Measurements from ENCODE around the gene RGMB.
"Not testable (repeated sequence)": the region's sequence is repeated elsewhere in the genome, so short reads cannot be mapped to it uniquely, and the experiment has no call there.

Gene RGMB, protein sequence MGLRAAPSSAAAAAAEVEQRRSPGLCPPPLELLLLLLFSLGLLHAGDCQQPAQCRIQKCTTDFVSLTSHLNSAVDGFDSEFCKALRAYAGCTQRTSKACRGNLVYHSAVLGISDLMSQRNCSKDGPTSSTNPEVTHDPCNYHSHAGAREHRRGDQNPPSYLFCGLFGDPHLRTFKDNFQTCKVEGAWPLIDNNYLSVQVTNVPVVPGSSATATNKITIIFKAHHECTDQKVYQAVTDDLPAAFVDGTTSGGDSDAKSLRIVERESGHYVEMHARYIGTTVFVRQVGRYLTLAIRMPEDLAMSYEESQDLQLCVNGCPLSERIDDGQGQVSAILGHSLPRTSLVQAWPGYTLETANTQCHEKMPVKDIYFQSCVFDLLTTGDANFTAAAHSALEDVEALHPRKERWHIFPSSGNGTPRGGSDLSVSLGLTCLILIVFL

DNA sequence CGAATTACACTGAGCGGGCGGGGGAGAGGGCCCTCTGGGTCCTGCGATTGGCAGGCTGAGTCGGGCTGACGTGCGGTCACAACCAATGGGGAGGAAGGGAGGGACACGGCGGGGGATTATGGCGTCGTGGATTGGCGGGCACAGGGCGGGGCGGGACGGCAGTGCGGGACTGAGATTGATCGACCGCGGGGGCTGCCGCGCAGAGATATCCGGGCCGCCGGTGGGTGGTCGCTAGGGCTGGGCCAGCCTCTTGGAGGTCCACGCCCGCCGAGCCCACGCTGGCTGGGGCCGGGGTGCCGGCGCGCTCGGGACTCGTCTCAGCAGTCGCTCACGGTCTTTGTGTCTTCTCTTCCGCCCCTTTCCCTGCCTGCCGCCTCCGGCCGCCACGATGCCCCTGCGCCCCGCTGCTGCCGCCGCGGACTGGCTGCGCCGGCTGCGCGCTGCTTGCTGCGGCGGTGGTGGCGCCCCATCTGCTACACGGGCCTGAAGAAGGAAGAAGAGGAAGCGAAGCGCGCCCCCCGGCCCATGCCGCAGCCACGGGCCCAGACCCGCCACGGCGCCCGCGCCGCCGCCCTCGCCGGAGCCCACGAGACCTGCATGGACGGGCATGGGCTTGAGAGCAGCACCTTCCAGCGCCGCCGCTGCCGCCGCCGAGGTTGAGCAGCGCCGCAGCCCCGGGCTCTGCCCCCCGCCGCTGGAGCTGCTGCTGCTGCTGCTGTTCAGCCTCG, at the start of gene RGMB:
Gene RGMB, plus strand, starts transcription at position 200 of the 728 bp plus-strand sequence. Its CDS starts 408 bp downstream, at position 608.
- DNase-seq (ENCODE audit: low read depth), result no peak

DNA sequence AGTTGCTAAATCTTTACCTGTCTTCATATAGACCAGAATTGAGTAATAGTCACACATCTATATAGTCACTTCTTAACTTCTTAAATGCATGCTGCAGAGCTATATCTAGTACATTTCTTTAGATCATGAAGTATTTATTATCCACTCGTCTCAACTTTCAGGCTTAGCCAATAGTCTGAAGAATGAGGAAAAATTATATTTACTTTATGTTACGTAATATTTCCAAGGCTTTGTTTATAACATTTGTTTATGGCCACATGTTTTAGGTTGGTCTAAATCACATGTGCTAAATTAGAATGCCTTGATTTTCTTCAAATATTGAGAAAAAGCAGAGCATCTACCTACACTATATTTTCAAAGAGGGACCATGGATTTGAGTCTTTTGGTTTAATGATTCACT, 47.2 kb upstream of the RGMB start:
- no peak for DNase-seq (ENCODE audit: low read depth)

DNA sequence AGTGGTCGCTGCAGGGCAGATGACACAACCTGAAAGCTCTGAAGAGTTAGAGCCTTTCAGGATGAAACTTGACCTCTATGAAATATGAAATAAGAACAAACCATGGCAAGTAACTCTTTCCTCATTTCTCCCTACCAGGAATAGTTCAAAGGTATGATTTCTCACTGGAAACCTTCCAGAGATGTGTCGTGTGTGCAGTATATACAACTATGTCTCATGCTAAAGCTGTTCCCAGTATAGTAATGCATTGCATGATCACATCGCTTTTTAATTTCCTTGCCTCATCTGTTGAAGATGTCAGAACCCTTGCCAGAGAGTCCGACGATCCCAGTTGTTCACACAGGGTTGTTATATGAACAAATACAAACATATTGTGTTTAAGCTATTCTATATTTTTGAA, 45.8 kb upstream of the RGMB start:
- no peak for DNase-seq (ENCODE audit: low read depth)

DNA sequence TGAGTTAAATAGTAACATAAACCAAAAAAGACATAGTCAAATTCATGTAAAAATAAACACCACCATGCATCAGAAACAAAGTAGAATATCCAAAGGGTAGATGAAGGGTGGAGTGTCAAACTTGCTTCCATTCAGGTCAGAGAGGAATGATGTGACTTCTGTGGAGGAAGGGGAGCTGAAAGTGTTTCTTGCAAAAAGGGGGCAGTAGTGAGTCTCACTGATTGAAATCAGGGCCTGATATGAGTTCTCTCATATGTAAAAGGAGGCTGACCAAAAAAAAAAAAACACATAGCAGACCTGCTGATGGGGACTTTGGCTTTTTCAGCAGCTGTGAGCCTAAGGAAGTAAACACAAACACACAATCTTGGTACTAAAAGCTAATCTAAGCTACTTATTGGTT, 38.8 kb upstream of the RGMB start:
- no peak for DNase-seq (ENCODE audit: low read depth)

DNA sequence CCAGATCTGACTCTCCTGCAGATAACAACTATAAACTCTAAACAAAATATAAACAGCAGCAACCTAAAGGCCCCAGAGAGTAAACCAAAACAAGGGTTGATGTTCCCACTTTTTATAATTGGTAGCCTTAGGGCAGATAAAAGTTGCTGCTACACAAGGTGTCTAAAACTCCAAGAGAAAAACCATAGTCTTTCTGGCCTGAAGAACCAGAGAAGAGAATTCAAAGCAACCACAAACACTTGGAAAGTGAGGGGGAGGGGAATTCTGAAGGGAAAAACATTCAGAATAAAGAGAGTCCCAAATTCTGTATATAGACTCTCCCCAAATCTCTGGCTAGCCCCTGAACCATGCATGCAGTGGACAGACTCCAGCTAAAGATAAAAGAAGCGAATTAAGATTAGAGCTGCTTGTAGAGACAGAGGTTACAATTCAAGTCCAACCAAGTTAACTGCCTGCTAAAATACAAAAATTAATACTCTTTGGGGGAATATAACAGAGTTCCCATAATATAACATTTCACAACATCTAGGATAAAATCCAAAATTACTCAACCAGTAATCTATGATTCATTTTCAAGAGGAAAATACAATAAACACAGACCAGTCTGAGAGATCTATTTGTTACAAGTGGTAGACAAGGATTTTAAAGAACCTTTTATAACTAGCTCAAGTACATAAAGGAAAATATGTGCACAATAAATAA, 37.5 kb upstream of the RGMB start:
- peak; percentile 43 for DNase-seq (ENCODE audit: low read depth)

DNA sequence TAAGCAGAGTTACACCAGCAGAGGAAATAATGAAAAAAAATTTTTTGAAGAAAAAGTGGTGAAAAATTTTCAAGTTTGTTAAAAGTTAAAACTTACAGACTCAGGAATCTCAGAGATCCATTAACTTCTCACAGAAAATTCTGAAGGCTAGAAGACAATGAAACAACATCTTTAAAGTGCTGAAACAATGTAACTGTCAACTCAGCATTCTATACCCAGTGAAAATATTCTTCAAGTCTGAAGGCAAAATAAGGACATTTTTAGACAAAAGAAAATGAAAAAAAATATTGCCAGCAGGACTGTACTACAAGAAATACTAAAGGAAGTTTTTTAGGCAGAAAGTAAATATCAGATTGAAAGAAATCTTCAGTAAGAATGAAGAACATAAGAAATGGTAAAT, 36.7 kb upstream of the RGMB start:
- no peak for DNase-seq (ENCODE audit: low read depth)

DNA sequence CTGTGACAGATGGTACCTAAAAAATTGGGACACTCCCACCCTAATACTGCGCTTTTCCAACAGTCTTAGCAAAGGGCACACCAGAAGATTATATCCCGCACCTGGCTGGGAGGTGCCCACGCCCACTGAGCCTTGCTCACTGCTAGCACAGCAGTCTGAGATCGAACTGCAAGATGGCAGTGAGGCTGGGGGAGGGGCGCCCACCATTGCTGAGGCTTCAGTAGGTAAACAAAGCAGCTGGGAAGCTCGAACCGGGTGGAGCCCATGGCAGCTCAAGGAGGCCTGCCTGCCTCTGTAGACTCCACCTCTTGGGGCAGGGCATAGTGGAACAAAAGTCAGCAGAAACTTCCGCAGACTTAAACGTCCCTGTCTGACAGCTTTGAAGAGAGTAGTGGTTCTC, 36.0 kb upstream of the RGMB start:
- DNase-seq (ENCODE audit: low read depth), result not testable (repeated sequence)

DNA sequence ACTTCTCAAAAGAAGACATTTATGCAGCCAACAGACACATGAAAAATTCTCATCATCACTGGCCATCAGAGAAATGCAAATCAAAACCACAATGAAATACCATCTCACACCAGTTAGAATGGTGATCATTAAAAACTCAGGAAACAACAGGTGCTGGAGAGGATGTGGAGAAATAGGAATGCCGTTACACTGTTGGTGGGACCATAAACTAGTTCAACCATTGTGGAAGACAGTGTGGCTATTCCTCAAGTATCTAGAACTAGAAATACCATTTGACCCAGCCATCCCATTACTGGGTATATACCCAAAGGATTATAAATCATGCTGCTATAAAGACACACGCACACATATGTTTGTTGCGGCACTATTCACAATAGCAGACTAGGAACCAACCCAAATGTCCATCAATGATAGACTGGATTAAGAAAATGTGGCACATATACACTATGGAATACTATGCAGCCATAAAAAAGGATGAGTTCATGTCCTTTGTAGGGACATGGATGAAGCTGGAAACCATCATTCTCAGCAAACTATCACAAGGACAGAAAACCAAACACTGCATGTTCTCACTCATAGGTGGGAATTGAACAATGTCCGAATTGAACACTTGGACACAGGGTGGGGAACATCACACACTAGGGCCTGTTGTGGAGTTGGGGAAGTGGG, 34.8 kb upstream of the RGMB start:
- not testable (repeated sequence) for DNase-seq (ENCODE audit: low read depth)

DNA sequence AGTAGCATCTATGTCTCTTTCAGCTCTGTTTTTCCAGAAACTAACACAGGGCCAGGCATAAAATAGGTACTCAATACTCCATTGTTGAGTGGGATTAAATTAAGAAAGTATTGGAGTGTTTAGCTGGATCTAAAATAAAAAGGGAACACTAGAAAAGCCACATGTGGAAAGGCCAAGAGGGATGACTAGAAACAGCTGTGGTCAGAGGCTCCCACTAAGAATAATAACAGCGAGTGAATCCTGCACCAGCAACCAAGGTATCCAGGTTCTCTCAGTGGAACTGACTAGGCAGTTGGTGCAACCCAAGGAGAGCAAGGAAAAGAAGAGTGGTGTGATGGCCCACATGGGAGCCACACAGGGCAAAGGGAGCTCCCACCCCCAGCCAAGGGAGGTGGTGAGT, 31.5 kb upstream of the RGMB start:
- DNase-seq (ENCODE audit: low read depth), result no peak

DNA sequence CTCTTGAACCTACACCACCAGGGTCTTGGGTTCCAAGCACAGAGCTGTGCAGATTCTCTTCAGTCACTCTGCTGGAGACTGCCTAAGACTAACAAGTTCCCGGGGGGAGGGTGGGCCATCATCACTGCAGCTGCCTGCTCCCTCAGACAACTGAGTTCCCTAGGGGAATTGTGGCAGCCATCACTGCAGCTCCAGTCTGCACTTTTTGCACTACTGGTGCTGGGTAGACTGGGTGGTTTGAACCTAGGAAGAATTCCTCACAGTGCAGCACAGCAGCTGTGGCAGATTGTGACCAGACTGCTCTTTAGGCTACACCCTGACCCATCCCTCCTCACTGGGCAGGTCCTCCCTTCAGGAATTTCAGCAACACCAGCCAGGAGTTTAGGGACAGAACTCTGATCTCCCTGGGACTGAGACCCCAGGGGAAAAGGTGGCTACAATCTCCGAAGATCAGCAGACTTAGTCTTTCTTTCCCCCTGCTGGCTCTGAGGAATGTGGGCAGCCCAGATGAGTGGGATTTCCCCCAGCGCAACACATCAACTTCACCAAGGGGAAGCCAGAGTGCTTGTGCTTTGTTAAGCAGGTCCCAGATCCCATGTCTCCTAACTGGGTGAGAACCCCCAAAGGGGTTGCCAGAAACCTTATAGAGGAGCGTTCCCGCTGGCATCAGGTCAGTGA, 30.9 kb upstream of the RGMB start:
- DNase-seq (ENCODE audit: low read depth), result no peak

DNA sequence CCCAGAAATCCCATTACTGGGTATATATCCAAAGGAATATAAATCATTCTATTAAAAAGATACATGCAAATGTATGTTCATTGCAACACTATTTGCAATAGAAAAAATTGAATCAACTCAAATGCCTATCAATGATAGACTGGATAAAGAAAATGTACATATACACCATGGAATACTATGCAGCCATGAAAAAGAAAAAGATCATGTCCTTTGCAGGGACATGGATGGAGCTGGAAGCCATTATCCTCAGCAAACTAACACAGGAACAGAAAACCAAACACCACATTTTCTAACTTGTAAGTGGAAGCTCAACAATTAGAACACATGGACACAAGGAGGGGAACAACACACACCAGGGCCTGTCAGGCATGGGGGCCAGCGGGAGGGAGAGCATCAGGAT, 25.2 kb upstream of the RGMB start:
- not testable (repeated sequence) for DNase-seq (ENCODE audit: low read depth)

DNA sequence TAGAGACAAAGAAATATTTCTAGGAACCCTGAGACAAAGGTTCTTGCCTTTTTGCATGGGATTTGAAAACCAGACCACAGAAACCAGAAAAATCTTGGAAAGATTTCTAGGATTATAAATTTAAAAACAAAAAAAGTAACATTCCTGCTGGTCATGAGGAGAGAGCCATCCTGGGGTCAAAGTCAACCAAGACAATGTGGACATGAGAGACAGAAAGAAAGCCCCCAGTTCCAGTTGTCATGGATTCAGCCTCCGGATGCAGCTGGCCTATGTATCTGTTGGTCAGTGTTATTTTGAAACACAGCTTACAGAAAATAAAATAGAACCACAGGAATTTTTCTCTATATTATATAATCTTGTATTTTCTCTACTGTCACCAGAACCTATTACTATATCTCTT, 24.4 kb upstream of the RGMB start:
- DNase-seq (ENCODE audit: low read depth), result no peak

DNA sequence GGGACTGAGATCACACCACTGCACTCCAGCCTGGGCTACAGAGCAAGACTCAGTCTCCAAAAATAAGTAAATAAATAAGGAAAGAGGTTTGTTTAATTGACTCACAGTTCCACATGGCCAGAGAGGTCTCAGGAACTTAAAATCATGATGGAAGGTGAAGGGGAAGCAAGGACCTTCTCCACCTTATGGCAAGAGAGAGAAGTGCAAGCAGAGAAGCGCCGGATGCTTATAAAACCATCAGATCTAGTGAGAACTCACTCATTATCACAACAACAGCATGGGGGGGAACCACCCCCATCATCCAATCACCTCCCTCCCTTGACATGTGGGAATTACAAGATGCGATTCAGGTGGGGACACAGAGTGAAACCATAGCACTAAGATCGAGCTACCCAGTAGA, 22.8 kb upstream of the RGMB start:
- DNase-seq (ENCODE audit: low read depth), result peak; percentile 48

DNA sequence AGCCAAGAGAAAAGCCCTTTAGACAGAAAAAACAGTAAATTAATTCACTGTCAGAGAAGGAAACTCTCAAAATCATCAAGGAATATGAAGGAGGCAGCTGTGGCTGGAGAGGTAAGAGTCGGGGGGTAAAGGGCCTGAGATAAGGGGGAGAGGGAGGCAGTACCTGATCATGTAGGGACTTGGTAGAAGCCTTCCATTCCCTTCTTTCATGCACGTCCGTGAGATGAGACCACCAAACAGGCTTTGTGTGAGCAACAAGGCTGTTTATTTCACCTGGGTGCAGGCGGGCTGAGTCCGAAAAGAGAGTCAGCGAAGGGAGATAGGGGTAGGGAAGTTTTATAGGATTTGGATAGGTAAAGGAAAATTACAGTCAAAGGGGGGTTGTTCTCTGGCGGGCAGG, 21.1 kb upstream of the RGMB start:
- DNase-seq (ENCODE audit: low read depth), result not testable (repeated sequence)

DNA sequence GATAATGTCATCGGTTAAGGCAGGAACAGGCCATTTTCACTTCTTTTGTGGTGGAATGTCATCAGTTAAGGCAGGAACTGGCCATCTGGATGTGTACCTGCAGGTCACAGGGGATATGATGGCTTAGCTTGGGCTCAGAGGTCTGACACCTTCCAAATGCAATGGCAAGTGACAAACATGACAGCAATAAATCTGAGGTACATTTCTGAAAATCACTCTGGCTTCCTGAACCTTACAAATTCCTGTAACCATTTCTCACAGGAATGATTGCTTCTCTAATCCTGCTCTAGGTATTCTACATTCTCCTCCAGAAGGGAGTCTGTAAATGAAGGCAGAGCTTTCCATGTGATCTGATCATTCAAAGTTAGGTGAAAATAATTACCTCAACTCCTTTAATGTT, 20.7 kb upstream of the RGMB start:
- DNase-seq (ENCODE audit: low read depth), result not testable (repeated sequence)

DNA sequence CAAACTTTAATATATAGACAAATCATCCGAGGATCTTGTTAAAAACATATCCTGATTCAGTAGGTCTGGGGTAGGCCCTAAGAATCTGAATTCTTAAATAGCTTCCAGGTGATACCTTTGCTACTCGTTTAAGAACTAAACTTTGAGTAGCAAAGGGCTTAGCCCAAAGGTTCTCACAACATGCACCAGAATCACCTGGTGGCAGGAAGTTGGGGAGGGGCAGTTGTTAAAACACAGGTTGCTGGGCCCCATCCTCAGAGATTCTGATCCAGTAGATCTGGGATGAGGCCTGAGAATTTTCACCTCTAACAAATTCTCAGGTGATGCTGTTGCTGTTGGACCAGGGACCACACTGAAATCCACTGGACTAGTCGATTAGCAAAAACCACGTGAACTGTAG, 20.0 kb upstream of the RGMB start:
- DNase-seq (ENCODE audit: low read depth), result no peak

DNA sequence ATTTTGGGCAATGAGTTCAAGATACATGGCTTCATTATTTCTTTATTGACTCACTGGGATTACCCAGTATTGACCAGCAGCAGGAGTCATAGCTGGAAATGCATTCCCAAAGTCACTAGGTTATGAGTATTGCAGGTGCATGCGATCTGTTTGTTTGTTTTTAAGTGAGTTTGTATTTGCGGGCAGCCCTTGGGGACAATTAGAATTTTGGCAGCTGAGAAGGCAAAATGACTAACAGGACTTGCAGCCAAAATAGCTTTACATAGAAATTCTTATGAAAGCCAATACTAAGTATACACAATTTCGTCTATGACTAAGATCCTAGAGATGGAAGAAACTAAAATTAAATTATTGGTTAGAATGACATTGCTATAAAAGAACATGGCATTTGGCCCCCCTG, 18.1 kb upstream of the RGMB start:
- peak; percentile 89 for DNase-seq (ENCODE audit: low read depth)

DNA sequence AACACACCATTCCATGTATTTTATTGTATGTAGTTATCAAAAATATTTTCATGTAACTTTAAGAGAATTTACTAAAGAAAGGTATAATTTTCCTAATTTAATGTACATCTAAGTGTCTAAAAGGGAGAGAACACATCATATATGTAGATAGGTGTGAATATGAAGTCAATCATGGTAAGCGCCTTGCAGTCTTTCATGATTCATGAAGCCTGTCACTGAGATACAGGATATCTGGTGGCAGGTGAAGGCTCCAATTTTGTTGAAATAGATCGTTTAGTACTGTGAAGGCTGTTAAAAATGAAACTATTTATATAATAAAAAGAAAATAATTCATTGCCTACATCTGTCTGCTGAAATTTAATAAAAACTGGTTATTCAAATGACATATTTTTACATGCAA, 15.5 kb upstream of the RGMB start:
- DNase-seq (ENCODE audit: low read depth), result no peak

DNA sequence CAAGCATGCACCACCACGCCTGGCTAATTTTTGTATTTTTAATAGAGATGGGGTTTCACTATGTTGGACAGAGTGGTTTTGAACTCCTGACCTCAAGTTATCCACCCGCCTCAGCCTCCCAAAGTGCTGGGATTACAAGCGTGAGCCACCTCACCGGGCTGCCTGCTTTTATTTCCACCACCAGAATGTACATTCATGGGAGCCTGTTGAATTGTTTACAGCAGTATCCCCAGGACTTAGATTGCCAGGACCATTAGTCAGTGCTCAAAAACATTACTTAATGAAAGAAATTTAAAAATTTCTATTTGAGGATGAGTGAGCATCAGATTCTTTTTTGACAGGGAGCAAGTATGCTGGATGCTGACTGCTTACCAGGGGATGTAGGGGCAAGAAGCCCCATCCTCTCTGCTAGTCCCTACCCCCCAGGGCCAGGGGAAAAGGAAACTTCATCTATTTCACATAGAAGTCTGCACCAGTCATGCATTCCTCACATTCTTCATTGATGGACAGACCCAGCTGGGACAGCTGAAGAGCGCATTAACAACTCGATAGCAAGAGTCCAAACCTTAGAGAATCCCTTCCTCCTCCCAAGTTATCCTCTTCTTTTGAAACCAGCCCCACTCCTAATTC, 10.3 kb upstream of the RGMB start:
- peak; percentile 98 for DNase-seq (ENCODE audit: low read depth)

DNA sequence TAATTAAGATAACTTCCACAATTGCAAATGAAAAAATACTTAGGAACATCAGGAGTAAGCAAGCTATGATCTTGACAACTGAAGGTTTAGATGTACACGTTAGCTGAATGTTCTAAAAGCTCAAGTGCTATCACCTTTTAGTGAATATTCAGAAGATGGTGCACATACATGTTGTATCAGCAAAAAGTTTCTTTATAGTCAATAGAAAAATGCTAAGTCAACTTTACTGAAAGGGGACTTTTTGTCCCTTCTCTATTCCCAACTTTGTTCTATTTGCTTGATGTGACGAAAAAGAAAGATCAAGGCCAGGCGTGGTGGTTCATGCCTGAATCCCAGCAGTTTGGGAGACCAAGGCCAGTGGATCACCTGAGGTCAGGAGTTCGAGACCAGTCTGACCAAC, 7.6 kb upstream of the RGMB start:
- DNase-seq (ENCODE audit: low read depth), result no peak

DNA sequence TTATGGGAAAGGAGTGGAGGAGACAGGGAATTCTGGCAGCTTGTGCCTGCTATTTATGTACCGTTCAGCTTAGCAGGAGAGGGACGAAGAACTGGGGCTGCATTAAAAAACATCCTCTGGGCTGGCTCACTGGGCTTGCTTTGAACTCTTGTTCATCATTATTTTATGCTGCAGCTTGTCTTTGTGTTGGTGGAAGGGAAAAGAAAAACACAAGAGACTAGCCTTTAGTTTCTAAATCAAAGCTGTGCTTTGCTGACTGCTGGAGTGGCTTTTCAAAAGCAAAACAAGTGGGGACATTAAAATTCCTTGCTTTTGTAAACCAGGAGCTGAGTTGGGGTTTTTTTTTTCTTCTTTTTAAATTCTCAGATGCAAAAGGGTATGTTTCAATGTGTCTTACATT, 5.9 kb upstream of the RGMB start:
- peak; percentile 25 for DNase-seq (ENCODE audit: low read depth)
